ENCODE data around the gene TBL1X. TPM values are rescaled to one million over a fixed set of nuclear protein-coding genes. Genes with fewer than 3 reads are reported as not detected.
A peak's percentile ranks its signal among the peaks of the same experiment; 100 is the strongest.

TBL1X gene
- total and polyA plus RNA-seq, 4 donors = 10.1 to 16.0 (median 13.5) TPM

DNA sequence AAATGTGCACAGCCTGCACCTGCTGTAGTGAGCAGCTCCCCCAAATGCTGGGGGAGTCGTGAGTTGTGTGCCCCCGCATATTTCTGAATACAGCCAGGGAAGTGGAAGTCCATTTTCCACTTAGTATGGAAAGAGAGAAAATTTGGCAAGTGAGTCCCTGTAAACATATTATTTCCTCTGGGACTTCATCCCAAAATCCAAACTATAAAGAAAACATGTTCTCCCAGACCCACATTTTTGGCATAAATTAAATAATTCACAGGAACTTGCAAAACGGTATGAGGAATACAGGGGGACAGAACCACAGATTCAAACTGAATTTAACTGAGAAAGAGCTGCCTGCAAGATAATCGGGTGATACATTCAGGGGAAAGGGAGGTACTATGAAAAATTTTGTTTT lies 193.6 kb downstream of the TBL1X start:
- Histone ChIP-seq H3K27ac (ENCODE audit: low read depth, low read length) (no peak overlapping the region), H3K4me1 (ENCODE audit: control insufficient read depth, insufficient read depth, low read length) (peaks cover 3% of the 10 kb centered on the region), H3K4me3 (ENCODE audit: low read depth, low read length) (no peak overlapping the region), H3K9me3 (ENCODE audit: control insufficient read depth, insufficient read depth, low read length) (no peaks in the 10 kb centered on the region), H3K27me3 (ENCODE audit: control insufficient read depth, insufficient read depth, low read length) (peaks cover 2% of the 10 kb centered on the region), H3K36me3 (ENCODE audit: control insufficient read depth, insufficient read depth, low read length) (peaks cover 3% of the 10 kb centered on the region)
- WGBS (ENCODE audit: insufficient coverage) = 69% methylated on average over 2 of the region's 4 CpGs
- no peak for DNase-seq (ENCODE audit: low read depth in 4 of 6, low spot score in 6 of 6)

DNA sequence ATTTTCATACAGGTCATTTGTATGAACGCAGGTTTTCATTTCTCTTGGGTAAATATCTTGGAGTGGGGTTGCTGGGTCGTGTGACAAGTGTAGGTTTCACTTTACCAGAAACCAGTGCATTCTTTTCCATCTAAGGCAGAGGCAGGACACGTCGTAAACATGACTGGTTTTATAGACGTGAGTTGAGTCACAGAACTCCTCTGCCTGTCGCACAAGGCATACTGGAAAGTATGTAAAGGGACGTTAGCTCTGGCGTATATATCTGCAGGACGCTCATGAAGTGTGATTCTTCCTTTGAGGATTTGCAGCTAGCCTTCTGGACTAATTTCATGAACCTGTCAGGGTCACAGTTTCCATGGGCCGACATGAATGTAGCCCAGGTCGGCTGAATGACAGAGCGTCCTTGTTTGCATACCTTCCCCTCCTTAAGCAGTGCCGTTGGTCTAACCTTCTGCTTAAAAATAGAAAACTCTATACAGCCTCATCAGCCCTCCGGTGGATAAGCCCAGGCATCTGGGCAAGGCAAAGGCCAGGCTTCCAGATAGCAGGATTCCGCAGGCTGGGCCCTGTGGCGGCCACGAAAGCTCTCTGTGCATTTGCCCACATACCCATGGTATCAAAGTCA lies 194.8 kb downstream of the TBL1X start:
- Histone ChIP-seq H3K27ac (ENCODE audit: low read depth, low read length) (no peak overlapping the region), H3K9me3 (ENCODE audit: control insufficient read depth, insufficient read depth, low read length) (no peaks in the 10 kb centered on the region), H3K4me1 (ENCODE audit: control insufficient read depth, insufficient read depth, low read length) (no peaks in the 10 kb centered on the region), H3K4me3 (ENCODE audit: low read depth, low read length) (no peak overlapping the region), H3K27me3 (ENCODE audit: control insufficient read depth, insufficient read depth, low read length) (peaks cover 2% of the 10 kb centered on the region), H3K36me3 (ENCODE audit: control insufficient read depth, insufficient read depth, low read length) (peaks cover 3% of the 10 kb centered on the region)
- 85% methylated on average over 16 of the region's 17 CpGs for WGBS (ENCODE audit: insufficient coverage)
- no peak for DNase-seq (ENCODE audit: low read depth in 4 of 6, low spot score in 6 of 6)

DNA sequence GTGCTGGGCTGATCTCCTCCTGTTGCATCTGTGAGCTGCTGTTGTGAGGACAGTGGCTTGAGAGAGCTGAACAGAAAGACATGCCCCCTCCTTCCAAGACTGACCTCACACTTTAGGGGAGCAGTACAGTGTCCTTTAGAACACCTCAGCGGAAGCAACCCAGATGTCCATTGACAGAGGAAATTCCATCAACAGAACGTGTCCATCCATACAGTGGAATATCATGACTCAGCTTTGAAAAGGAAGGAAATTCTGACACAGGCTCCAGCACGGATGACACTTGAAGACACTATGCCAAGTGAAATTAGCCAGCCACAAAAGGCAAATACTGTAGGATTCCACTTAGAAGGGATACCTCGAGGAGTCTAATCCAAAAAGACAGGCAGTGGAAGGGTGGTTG lies 197.3 kb downstream of the TBL1X start:
- 83% methylated on average over 4 of the region's 4 CpGs for WGBS (ENCODE audit: insufficient coverage)
- Histone ChIP-seq H3K36me3 (ENCODE audit: control insufficient read depth, insufficient read depth, low read length) (peaks cover under 1% of the 10 kb centered on the region), H3K27ac (ENCODE audit: low read depth, low read length) (no peak overlapping the region), H3K9me3 (ENCODE audit: control insufficient read depth, insufficient read depth, low read length) (no peaks in the 10 kb centered on the region), H3K27me3 (ENCODE audit: control insufficient read depth, insufficient read depth, low read length) (peaks cover 2% of the 10 kb centered on the region), H3K4me3 (ENCODE audit: low read depth, low read length) (no peak overlapping the region), H3K4me1 (ENCODE audit: control insufficient read depth, insufficient read depth, low read length) (no peaks in the 10 kb centered on the region)
- no peak for DNase-seq (ENCODE audit: low read depth in 4 of 6, low spot score in 6 of 6)

DNA sequence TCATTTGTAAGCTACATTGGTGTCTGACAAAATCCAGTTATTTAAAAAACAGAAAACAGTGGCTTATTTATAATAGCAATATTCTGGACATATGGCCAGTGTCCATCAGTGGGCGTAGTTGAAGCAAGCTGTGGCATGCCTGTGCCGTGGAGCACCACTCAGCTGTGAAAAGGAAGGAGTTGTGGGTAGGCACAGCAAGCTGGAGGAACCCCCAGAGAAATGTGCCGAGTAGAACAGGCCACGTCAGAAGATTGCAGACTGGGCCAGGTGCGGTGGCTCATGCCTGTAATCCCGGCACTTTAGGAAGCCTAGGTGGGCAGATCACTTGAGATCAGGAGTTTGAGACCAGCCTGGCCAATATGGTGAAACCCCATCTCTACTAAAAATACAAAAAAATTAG lies 198.4 kb downstream of the TBL1X start:
- no peaks in the 10 kb centered on the region for H3K9me3 ChIP-seq (ENCODE audit: control insufficient read depth, insufficient read depth, low read length)
- H3K27ac ChIP-seq (ENCODE audit: low read depth, low read length) = no peak overlapping the region
- no peaks in the 10 kb centered on the region for H3K36me3 ChIP-seq (ENCODE audit: control insufficient read depth, insufficient read depth, low read length)
- H3K4me1 ChIP-seq (ENCODE audit: control insufficient read depth, insufficient read depth, low read length) = no peaks in the 10 kb centered on the region
- 78% methylated on average over 6 of the region's 6 CpGs for WGBS (ENCODE audit: insufficient coverage)
- no peak overlapping the region for H3K4me3 ChIP-seq (ENCODE audit: low read depth, low read length)
- H3K27me3 ChIP-seq (ENCODE audit: control insufficient read depth, insufficient read depth, low read length) = peaks cover 2% of the 10 kb centered on the region
- no peak for DNase-seq (ENCODE audit: low read depth in 4 of 6, low spot score in 6 of 6)

DNA sequence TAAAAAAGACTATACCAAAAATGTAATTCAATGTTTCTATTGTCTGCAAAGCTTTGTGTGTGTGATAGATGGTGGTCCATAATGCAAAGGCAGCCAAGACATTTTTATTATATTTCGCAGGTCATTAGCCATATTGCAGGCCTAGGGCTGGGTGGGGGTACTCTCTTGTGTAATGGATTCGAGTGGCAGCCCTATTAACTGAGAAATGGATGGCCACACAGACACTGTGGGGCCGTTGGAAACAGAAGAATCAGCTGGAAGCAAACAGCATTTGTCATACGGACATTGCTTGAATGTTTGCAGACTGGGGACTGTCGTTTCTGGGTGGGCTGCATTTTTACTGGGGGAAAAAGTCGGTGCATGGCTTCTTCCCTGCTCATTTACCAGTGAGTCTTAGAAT lies 199.4 kb downstream of the TBL1X start:
- 61% methylated on average over 4 of the region's 6 CpGs for WGBS (ENCODE audit: insufficient coverage)
- Histone ChIP-seq H3K4me1 (ENCODE audit: control insufficient read depth, insufficient read depth, low read length) (no peaks in the 10 kb centered on the region), H3K27me3 (ENCODE audit: control insufficient read depth, insufficient read depth, low read length) (peaks cover 2% of the 10 kb centered on the region), H3K36me3 (ENCODE audit: control insufficient read depth, insufficient read depth, low read length) (no peaks in the 10 kb centered on the region), H3K9me3 (ENCODE audit: control insufficient read depth, insufficient read depth, low read length) (no peaks in the 10 kb centered on the region), H3K27ac (ENCODE audit: low read depth, low read length) (no peak overlapping the region), H3K4me3 (ENCODE audit: low read depth, low read length) (no peak overlapping the region)
- DNase-seq (ENCODE audit: low read depth in 4 of 6, low spot score in 6 of 6) = peak in 1 of 6 donors; percentile 24

DNA sequence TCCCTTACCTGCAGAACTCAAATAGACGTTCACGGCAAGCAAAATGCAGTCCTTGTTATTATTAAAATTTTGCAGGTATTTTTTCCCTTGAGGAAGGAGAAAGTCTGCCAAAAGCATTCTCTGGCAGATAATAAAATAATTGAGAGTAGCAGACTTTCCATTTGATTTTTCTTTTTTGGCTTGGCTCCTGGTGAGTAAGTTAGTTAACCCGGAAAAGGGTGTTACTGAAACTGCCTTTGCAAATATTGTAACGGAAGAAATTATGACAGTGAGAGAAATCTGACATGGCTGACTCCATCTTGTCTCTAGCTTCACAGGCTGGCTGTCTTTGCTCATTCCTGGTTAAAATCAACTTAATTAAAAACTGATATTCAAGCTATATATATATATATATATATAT lies 200.3 kb downstream of the TBL1X start:
- no peaks in the 10 kb centered on the region for H3K9me3 ChIP-seq (ENCODE audit: control insufficient read depth, insufficient read depth, low read length)
- DNase-seq (ENCODE audit: low read depth in 4 of 6, low spot score in 6 of 6) = no peak
- H3K4me3 ChIP-seq (ENCODE audit: low read depth, low read length) = no peak overlapping the region
- H3K36me3 ChIP-seq (ENCODE audit: control insufficient read depth, insufficient read depth, low read length) = no peaks in the 10 kb centered on the region
- WGBS (ENCODE audit: insufficient coverage) = 100% methylated on average over 1 of the region's 4 CpGs
- H3K27me3 ChIP-seq (ENCODE audit: control insufficient read depth, insufficient read depth, low read length) = peaks cover 2% of the 10 kb centered on the region
- H3K4me1 ChIP-seq (ENCODE audit: control insufficient read depth, insufficient read depth, low read length) = no peaks in the 10 kb centered on the region
- H3K27ac ChIP-seq (ENCODE audit: low read depth, low read length) = no peak overlapping the region

DNA sequence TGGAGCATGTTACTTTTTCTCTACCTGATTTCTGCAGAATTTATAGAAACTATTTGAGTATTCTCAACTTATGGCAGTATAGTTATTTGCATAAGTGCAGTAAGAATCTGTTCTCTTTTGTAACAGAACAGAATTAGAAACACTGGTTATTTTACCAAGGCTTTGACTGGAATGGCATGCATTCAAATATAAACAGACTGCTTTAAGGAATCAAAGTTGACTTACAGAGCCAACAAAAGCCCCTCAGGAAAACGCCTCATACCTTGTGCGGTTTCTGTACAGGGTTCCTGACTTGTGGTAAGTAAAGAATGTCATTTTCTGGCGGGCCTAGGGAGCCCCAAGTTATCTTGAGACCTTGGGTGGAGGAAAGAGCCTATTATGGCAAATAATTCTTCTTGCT lies 203.7 kb downstream of the TBL1X start:
- no peak overlapping the region for H3K27ac ChIP-seq (ENCODE audit: low read depth, low read length)
- no peaks in the 10 kb centered on the region for H3K36me3 ChIP-seq (ENCODE audit: control insufficient read depth, insufficient read depth, low read length)
- no peak for DNase-seq (ENCODE audit: low read depth in 4 of 6, low spot score in 6 of 6)
- no peak overlapping the region for H3K4me3 ChIP-seq (ENCODE audit: low read depth, low read length)
- H3K27me3 ChIP-seq (ENCODE audit: control insufficient read depth, insufficient read depth, low read length) = no peaks in the 10 kb centered on the region
- H3K4me1 ChIP-seq (ENCODE audit: control insufficient read depth, insufficient read depth, low read length) = no peaks in the 10 kb centered on the region
- no peaks in the 10 kb centered on the region for H3K9me3 ChIP-seq (ENCODE audit: control insufficient read depth, insufficient read depth, low read length)
- no CpG with 5 or more reads among the region's 3 CpGs for WGBS (ENCODE audit: insufficient coverage)

DNA sequence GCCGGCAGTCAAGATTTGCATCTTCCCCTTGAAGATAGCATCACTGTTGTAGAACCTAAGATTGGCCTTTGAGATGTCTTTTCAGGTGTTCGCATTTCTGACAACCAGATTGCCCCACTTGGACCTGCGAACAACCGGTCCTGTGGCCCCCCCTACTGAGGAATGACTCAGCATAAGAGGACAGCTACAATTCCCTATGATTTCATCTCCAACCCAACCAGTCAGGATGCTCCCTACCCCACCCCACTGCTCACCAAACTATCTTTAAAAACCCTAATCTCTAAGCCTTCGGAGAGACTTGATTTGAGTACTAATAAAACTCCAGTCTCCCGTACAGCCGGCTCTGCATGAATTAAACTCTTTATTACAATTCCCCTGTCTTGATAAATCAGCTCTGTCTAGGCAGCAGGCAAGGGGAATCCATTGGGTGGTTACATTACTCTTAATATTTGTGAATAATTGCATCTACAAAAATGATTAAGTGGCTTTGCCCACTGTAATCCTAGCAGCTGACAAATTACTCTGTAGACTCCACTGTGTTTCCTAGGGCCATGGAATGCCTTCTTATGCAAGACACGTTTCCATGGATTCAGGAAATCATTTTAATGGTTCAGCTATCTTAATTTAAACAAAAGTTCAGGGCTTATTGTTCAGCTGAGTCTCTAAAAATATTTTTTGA lies 205.4 kb downstream of the TBL1X start:
- 77% methylated on average over 4 of the region's 8 CpGs for WGBS (ENCODE audit: insufficient coverage)
- no peak overlapping the region for H3K4me3 ChIP-seq (ENCODE audit: low read depth, low read length)
- DNase-seq (ENCODE audit: low read depth in 4 of 6, low spot score in 6 of 6) = peak in 2 of 6 donors; percentile 24 to 71
- H3K36me3 ChIP-seq (ENCODE audit: control insufficient read depth, insufficient read depth, low read length) = no peaks in the 10 kb centered on the region
- no peaks in the 10 kb centered on the region for H3K4me1 ChIP-seq (ENCODE audit: control insufficient read depth, insufficient read depth, low read length)
- no peak overlapping the region for H3K27ac ChIP-seq (ENCODE audit: low read depth, low read length)
- no peaks in the 10 kb centered on the region for H3K9me3 ChIP-seq (ENCODE audit: control insufficient read depth, insufficient read depth, low read length)
- no peaks in the 10 kb centered on the region for H3K27me3 ChIP-seq (ENCODE audit: control insufficient read depth, insufficient read depth, low read length)

DNA sequence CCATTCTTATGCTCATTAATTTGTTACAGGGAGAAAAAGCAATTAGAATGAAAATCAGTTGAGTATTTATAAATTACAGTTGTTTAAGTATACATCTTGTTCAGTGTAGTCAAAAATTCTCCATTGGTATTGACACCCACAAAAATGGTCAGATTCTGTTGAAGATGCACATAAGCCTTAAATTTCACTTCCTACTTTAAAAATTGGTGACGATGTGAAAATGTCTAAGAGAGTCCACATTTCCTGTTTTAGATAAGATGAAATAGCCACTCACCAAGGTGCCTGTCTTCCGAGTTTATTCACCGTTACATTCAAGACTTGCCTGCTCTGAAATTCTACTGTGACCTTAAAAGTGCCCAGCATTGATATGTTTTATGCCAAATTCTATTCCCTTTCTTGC lies 207.1 kb downstream of the TBL1X start:
- H3K9me3 ChIP-seq (ENCODE audit: control insufficient read depth, insufficient read depth, low read length) = no peaks in the 10 kb centered on the region
- 90% methylated on average over 2 of the region's 3 CpGs for WGBS (ENCODE audit: insufficient coverage)

DNA sequence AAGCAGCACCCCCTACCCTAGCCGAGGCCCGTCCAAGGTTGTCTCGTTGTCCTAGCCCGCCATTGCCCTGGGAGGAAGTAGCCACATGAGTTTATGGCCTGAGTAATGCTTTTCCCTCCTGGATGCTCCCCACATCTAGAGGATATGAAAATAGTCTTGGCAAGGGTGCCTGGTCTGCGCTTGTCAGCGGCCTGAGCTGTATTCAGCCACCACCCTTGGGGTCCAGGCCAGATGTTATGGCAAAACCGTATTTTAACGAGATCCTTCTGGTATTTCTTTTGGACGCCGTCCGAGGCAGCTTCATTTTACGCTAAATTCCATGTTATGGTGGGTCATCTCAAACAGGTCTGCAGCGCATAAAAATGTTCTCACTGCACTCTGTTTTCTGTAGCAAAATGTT lies 211.4 kb downstream of the TBL1X start:
- Histone ChIP-seq H3K4me1 (ENCODE audit: control insufficient read depth, insufficient read depth, low read length) (no peaks in the 10 kb centered on the region), H3K36me3 (ENCODE audit: control insufficient read depth, insufficient read depth, low read length) (no peaks in the 10 kb centered on the region), H3K4me3 (ENCODE audit: low read depth, low read length) (no peak overlapping the region), H3K27ac (ENCODE audit: low read depth, low read length) (no peak overlapping the region), H3K9me3 (ENCODE audit: control insufficient read depth, insufficient read depth, low read length) (no peaks in the 10 kb centered on the region), H3K27me3 (ENCODE audit: control insufficient read depth, insufficient read depth, low read length) (no peaks in the 10 kb centered on the region)
- DNase-seq (ENCODE audit: low read depth in 4 of 6, low spot score in 6 of 6) = no peak
- 77% methylated on average over 7 of the region's 13 CpGs for WGBS (ENCODE audit: insufficient coverage)

More for the DNA sequence above, 207.1 kb downstream of the TBL1X start:
- Histone ChIP-seq H3K36me3 (ENCODE audit: control insufficient read depth, insufficient read depth, low read length) (no peaks in the 10 kb centered on the region), H3K4me1 (ENCODE audit: control insufficient read depth, insufficient read depth, low read length) (no peaks in the 10 kb centered on the region), H3K27ac (ENCODE audit: low read depth, low read length) (no peak overlapping the region), H3K27me3 (ENCODE audit: control insufficient read depth, insufficient read depth, low read length) (no peaks in the 10 kb centered on the region), H3K4me3 (ENCODE audit: low read depth, low read length) (no peak overlapping the region)
- DNase-seq (ENCODE audit: low read depth in 4 of 6, low spot score in 6 of 6) = no peak

Data from spinal cord (tissue), 10 donors.